Kidney (tissue), 14 donors: ENCODE results near the gene DIAPH3. TPM values are rescaled to one million over a fixed set of nuclear protein-coding genes. Genes with fewer than 3 reads are reported as not detected.

Experiments
- DNase-seq, 5 donors: peaks; one replicate each; pipeline ENCODE4 v3.0.0-alpha.2; 2013 to 2020
- FAIRE-seq: peaks from 2 replicates; lab custom pipeline; 2012; peaks lifted over from hg19 to GRCh38; lab: Jason Lieb, UNC
- H3K27ac ChIP-seq, 2 donors: one replicate each; pipeline ENCODE4 v1.7.0; 2013; ENCODE audit warnings: low read depth in 2 of 2, low read length in 2 of 2, inconsistent platforms in 1 of 2
- H3K27me3 ChIP-seq: one replicate; pipeline ENCODE4 v1.7.1; 2013; ENCODE audit warnings: low read length, inconsistent platforms; ENCODE audit not compliant: control insufficient read depth, insufficient read depth
- H3K36me3 ChIP-seq, 3 donors: one replicate each; pipeline versions ENCODE4 v1.7.0 to v1.7.1; 2013; ENCODE audit warnings: low read length in 3 of 3, control low read depth in 1 of 3, inconsistent platforms in 1 of 3; ENCODE audit not compliant: insufficient read depth in 3 of 3, control insufficient read depth in 2 of 3
- H3K4me1 ChIP-seq, 3 donors: one replicate each; pipeline versions ENCODE4 v1.7.0 to v1.7.1; 2013; ENCODE audit warnings: low read length in 3 of 3, inconsistent platforms in 1 of 3, low read depth in 1 of 3; ENCODE audit not compliant: control insufficient read depth in 2 of 3, insufficient read depth in 2 of 3
- H3K4me3 ChIP-seq, 3 donors: one replicate each; pipeline versions ENCODE4 v1.7.0 to v1.8.1; 2013; ENCODE audit warnings: low read length in 3 of 3, control low read depth in 1 of 3, inconsistent platforms in 1 of 3
- H3K9ac ChIP-seq, 3 donors: one replicate each; pipeline versions ENCODE4 v1.7.0 to v1.7.1; 2013; ENCODE audit warnings: low read length in 3 of 3, control low read depth in 1 of 3, inconsistent platforms in 1 of 3
- H3K9me3 ChIP-seq, 3 donors: one replicate each; pipeline versions ENCODE4 v1.7.0 to v1.7.1; 2013; ENCODE audit warnings: low read length in 3 of 3, control low read depth in 1 of 3, inconsistent platforms in 1 of 3; ENCODE audit not compliant: control insufficient read depth in 2 of 3, insufficient read depth in 1 of 3
- intact Hi-C: fragments of 100-400 bp; cut with DNase I; formaldehyde crosslinking; loops from one replicate; pipeline ENCODE4 v1.11.1; 2022
- polyA plus RNA-seq: library from polyadenylated mRNA; stranded (reverse); fragments of 350-450 nt; fragmentation: Illumina TruSeq; extraction: RNeasy Lipid Tissue Mini Kit (QIAGEN cat#74804); gene quantifications from one replicate; pipeline ENCODE4 v1.2.3, GENCODE V29; 2014; ENCODE audit warnings: low read depth, low replicate concordance; ENCODE audit not compliant: insufficient read depth
- total RNA-seq: library from RNA; stranded (reverse); fragmentation: NEBNext Ultra II Directional; extraction: Animal tissue kit (Norgen Biotek cat#: 25700); gene quantifications from one replicate; pipeline ENCODE4 v1.2.1, GENCODE V29; 2021
- TF ChIP-seq, protein P1 (sequence below): IDR thresholded peaks from 3 replicates; pipeline ENCODE4 v1.5.1; 2012; ENCODE audit warnings: mild to moderate bottlenecking, moderate library complexity, borderline replicate concordance; ENCODE audit not compliant: insufficient read depth; ENCODE audit errors: extremely low read depth
- donor health status: control.
- donor health status: control.
- donor health status: control.
- donor health status: control.
- donor health status: control.
- donor health status: DM: yes; HTN: yes; CAD: no.
- donor health status: Normal renal cell carcinoma (clear cell type).

Gene DIAPH3
- total and polyA plus RNA-seq, 2 donors from 2014 or later, result 2.0 to 2.7 TPM

DNA sequence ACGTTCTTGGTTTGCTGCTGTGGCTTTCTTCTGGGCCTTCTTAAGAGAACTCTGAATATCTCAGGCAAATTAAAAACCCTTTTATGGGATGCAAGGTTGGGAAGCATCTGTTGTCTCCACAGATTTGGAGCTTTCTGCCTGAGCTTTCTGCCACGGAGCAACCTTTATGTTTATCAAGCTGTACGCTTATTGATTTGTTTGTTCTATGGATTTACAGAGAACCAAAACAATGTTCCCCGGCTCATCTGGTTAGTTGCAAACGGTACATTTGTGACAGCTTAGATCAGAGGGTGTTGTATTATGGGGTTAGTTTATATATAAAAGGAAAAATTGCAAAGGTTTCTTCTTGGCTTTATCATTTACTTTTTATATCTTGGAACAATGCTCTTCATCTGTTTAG, 479.6 kb downstream of the DIAPH3 start:
- Histone ChIP-seq H3K4me1 (no peaks in the 10 kb centered on the region), H3K9ac (no peak overlapping the region), H3K27ac (no peak overlapping the region), H3K36me3 (no peaks in the 10 kb centered on the region), H3K4me3 (no peak overlapping the region), H3K27me3 (no peaks in the 10 kb centered on the region), H3K9me3 (no peaks in the 10 kb centered on the region)
- intact Hi-C loops, result no loop called here
- no peak for FAIRE-seq
- DNase-seq, result no peak
- TF ChIP-seq, protein P1, sequence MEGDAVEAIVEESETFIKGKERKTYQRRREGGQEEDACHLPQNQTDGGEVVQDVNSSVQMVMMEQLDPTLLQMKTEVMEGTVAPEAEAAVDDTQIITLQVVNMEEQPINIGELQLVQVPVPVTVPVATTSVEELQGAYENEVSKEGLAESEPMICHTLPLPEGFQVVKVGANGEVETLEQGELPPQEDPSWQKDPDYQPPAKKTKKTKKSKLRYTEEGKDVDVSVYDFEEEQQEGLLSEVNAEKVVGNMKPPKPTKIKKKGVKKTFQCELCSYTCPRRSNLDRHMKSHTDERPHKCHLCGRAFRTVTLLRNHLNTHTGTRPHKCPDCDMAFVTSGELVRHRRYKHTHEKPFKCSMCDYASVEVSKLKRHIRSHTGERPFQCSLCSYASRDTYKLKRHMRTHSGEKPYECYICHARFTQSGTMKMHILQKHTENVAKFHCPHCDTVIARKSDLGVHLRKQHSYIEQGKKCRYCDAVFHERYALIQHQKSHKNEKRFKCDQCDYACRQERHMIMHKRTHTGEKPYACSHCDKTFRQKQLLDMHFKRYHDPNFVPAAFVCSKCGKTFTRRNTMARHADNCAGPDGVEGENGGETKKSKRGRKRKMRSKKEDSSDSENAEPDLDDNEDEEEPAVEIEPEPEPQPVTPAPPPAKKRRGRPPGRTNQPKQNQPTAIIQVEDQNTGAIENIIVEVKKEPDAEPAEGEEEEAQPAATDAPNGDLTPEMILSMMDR, result no peak

DNA sequence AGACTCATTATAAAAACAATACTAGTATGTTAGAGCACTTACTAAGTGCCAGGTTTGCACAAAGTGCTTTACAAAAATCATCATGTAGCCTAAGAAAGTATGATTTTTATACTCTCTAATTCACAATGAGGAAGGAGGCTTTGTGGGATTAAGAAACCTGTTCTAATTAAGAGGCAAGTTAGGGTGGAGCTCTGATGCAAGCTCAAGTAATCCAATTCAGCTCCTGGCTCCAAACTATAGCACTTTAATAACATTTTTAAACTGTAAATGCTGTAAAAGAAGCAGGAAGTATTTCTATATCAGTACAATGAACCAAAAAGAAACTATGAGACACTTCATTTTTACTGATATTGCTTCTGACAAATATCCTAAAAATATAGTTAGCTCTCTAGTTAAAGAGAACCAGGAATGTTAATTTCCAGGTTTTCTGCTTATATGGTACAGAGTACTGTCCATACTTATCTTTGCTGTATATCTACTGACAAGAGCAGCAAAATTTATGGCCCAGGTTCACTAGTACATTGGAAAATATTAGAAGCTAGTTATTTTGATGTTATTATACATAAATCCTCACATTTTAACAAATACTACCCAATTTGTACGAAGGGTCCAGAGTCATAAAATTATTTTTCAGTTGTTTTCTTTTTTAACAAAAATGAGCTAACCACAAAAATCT, 482.0 kb downstream of the DIAPH3 start:
- H3K4me3 ChIP-seq, result no peak overlapping the region
- FAIRE-seq (no peak), DNase-seq (no peak)
- TF ChIP-seq, protein P1, result no peak
- H3K27ac ChIP-seq, result no peak overlapping the region
- no peaks in the 10 kb centered on the region for H3K9me3 ChIP-seq
- no peaks in the 10 kb centered on the region for H3K27me3 ChIP-seq
- intact Hi-C loops, result no loop called here
- no peaks in the 10 kb centered on the region for H3K36me3 ChIP-seq
- no peak overlapping the region for H3K9ac ChIP-seq
- no peaks in the 10 kb centered on the region for H3K4me1 ChIP-seq

DNA sequence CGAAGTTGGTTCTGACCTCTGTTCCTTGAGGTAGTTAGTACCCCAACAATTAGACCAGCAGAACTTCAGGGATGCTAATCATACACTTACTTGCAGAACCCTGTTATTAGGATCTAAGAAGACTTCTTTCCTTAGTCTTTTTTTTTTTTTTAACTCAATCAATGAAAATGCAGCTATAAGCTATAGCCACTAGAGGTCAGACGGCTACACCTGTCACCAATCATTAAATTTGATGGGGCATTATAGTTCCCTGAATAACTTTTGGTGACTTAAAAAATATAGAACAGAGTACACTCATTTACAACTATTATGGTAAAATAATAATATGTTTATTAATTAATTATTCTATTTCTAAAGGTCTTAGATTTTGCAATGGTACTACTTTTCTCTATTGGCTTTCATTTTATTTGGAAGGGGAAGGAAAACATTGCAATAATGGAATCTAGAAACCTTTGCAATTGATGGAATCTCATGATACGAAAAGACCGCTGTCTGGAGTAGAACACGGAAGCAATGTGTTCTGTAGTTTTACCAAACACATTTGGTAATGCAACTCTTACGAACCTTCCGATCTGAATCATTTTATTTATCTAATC, 483.2 kb downstream of the DIAPH3 start:
- no peaks in the 10 kb centered on the region for H3K27me3 ChIP-seq
- intact Hi-C loops, result no loop called here

More for the DNA sequence above, 483.2 kb downstream of the DIAPH3 start:
- H3K4me3 ChIP-seq, result no peak overlapping the region
- no peaks in the 10 kb centered on the region for H3K4me1 ChIP-seq
- peak; percentile 76 for FAIRE-seq
- H3K27ac ChIP-seq, result no peak overlapping the region
- TF ChIP-seq, protein P1, result peak; percentile 48
- no peak overlapping the region for H3K9ac ChIP-seq
- DNase-seq, result peak in 1 of 5 donors; percentile 53
- H3K36me3 ChIP-seq, result no peaks in the 10 kb centered on the region
- H3K9me3 ChIP-seq, result no peaks in the 10 kb centered on the region
